IPS-18a (cell line): ENCODE measurements around the gene UBE2V1.

ENCODE experiments used
- H3K27ac ChIP-seq: one replicate; pipeline ENCODE4 v1.5.1; 2013; ENCODE audit warnings: low read length
- H3K27me3 ChIP-seq: one replicate; pipeline ENCODE4 v1.6.1; 2013; ENCODE audit warnings: mild to moderate bottlenecking, low read length; ENCODE audit not compliant: control insufficient read depth, insufficient read depth
- H3K36me3 ChIP-seq: one replicate; pipeline ENCODE4 v1.6.1; 2013; ENCODE audit warnings: low read depth, low read length; ENCODE audit not compliant: control insufficient read depth
- H3K4me1 ChIP-seq: one replicate; pipeline ENCODE4 v1.6.1; 2013; ENCODE audit warnings: low read depth, low read length; ENCODE audit not compliant: control insufficient read depth
- H3K4me3 ChIP-seq: one replicate; pipeline ENCODE4 v1.5.1; 2013; ENCODE audit warnings: low read length
- H3K9ac ChIP-seq: one replicate; pipeline ENCODE4 v1.6.1; 2013; ENCODE audit warnings: mild to moderate bottlenecking, low read length, moderate library complexity
- H3K9me3 ChIP-seq: one replicate; pipeline ENCODE4 v1.6.1; 2013; ENCODE audit warnings: low read depth, low read length; ENCODE audit not compliant: control insufficient read depth

UBE2V1 gene

DNA sequence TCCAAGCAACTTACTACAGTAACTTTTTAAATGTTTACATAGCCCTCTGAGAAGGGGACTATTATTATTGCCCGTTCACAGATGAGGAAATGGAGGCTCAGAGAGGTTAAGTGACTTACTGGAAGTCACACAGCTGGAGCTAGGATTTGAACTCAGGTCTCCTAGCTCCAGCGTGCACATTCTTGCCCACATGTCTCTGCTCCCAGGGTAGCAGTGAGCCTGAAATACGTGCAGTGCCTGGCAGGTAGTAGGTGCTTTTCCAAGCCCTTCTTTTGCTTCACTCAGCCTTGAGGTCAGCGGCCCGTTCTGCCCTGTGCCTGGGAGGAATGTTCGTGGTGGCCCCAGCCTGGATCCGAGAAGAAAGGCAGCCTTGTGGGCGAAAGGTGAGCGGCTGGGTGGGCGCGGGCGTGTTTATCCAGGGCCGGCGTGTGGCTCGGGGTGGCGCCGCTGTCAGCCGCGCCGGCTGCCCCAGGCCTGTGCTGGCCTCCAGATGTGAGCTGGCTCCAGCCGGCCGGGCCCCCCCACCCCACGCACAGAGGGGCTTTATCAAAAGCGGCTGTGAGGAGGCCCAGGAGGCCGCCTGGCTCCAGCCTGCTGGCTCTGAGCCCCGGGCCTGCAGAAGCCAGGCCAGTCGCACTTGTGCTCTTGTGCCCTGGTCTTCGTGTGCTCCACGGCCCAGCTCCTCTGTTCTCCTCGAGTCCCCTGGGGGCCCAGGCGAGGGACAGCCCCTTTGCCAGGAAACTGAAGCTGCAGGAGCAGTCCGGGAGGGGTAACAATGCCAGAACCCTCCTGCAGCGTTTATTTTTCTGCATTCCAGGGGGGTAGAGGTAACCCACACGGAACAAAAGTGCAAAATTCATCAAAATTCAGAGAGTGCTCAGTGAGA lies 58.1 kb downstream of the UBE2V1 start:
- Histone ChIP-seq H3K36me3 (no peaks in the 10 kb centered on the region), H3K27me3 (no peaks in the 10 kb centered on the region), H3K9me3 (no peaks in the 10 kb centered on the region), H3K27ac (no peak overlapping the region), H3K9ac (no peak overlapping the region), H3K4me3 (no peak overlapping the region), H3K4me1 (no peaks in the 10 kb centered on the region)

DNA sequence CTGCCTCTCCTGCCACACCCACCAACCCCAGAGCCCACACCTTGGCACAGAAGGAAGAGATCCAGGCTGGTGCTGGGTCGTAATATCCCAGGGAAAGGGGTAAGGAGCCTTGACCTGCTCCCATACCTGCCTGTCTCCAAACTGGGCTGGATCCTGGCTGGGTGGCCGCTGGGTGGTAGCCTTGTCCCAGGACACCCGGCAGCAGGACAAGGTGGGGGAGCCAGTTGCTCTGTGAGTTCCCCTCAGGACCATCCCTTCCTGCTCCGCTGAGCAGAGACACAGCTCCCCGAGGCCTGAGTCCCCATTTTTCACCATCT lies 58.8 kb downstream of the UBE2V1 start:
- H3K9ac ChIP-seq, result no peak overlapping the region
- no peak overlapping the region for H3K27ac ChIP-seq
- H3K4me3 ChIP-seq, result no peak overlapping the region
- H3K27me3 ChIP-seq, result no peaks in the 10 kb centered on the region
- H3K36me3 ChIP-seq, result no peaks in the 10 kb centered on the region
- H3K4me1 ChIP-seq, result no peaks in the 10 kb centered on the region
- H3K9me3 ChIP-seq, result no peaks in the 10 kb centered on the region

DNA sequence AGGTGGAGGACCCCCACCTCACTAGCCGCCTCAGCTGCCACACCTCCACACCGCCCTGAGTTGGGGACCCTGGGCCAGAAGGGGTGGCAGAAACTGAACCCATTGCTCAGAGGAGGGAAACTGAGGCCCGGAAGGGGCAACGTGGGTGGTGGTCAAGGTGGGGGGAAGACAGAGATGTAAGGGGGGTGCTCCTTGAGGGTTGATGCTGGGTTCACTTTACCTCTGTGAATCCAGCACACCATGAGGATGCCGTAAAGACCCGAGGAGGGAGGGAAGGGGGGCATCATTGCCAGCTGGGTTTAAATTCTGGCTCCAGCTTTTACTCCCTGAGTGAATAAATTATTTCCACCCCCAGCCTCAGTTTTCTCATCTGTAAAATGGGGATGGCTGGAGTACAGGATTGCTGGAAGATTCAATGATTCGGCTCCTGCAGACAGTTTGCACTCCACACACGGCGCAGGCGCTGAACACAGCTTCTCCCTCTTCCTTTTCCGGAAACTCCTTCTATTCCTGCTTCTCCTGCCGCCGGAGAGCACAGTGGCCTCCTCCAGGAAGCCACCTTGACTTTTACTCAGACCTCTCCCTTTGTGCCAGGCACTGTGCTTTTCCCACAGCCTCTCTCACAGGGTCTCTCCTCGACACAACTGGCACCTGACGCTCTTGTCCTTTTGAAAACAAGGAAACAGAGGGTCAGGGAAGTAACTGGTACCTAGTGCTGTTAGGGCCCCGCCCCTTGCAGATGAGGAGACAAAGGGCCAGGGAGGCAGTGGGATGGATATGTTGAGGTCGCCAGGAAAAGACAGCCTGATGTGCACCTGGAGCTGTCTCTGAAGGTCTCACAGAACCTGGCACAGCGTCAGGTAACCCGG lies 59.4 kb downstream of the UBE2V1 start:
- no peaks in the 10 kb centered on the region for H3K27me3 ChIP-seq
- no peaks in the 10 kb centered on the region for H3K36me3 ChIP-seq
- no peaks in the 10 kb centered on the region for H3K4me1 ChIP-seq
- H3K4me3 ChIP-seq, result no peak overlapping the region
- H3K9ac ChIP-seq, result no peak overlapping the region
- H3K27ac ChIP-seq, result no peak overlapping the region
- H3K9me3 ChIP-seq, result no peaks in the 10 kb centered on the region

DNA sequence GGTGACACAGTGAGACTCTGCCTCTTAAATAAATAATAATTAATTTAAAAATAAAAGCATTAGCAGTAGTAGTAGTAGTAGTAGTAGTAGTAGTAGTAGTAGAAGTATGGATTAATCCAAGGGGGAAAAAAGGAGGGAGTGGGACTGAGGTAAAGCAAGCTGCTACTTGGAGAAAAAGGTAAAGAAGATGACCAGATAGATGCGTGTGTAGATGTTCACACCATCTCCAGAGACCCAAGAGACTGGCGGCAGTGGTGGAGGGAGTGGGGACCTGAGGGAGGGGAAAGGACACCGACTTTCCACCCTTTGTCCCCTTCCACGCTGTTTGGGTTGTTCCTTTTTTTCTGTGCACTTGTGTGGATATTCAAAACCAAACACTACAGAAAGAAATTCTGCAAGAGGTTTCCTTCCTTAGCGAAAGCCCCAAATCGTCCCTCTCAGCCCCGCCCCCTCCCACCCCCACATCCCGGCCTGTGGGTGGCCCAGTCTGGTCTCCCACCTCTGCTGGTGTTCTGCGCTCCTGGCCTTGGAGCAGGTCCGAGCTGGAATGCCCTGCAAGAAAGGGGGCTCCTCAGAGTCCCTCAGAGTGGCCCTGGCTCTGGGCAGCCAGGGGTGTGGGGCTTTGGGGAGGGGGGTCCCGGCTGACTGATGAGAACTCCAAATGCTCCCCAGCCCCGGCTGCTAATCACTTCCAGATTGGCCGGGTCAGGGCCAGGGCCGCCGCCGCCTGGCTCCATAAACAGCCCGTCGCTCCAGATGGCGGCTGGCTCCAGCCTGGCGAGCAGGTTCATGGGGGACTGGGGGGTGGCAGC lies 60.2 kb downstream of the UBE2V1 start:
- H3K9ac ChIP-seq, result no peak overlapping the region
- H3K4me3 ChIP-seq, result no peak overlapping the region
- H3K27me3 ChIP-seq, result no peaks in the 10 kb centered on the region
- no peaks in the 10 kb centered on the region for H3K4me1 ChIP-seq
- no peaks in the 10 kb centered on the region for H3K9me3 ChIP-seq
- no peaks in the 10 kb centered on the region for H3K36me3 ChIP-seq
- no peak overlapping the region for H3K27ac ChIP-seq

DNA sequence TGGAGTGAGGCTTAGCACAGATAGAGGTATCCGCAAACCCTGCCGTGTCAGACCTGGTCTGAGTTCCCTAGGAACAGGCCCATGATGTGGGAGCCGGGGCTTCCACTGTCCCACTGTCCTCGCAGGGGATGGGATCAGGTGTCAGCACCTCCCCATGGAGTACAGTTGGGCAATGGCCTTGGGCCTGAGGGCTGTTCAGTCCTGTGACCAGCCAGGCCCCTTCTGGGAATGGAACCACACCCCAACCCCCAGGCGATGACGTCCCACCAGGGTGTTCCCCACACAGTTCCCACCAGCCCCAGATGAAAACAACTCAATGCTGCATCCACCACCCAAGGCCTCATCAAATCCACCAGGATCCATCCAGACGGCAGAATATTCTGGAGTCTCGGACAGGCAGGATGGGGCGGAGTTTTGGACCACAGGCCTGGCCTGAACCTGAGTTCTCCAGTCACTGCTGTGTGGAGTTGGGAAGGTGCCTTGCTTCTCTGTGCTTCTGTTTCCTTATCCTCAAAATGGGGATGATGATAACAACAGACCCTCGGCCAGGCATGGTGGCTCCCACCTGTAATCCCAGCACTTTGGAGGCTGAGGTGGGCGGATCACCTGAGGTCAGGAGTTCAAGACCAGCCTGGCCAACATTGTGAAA lies 62.2 kb downstream of the UBE2V1 start:
- H3K9ac ChIP-seq, result no peak overlapping the region
- no peaks in the 10 kb centered on the region for H3K4me1 ChIP-seq
- H3K4me3 ChIP-seq, result no peak overlapping the region
- H3K27ac ChIP-seq, result no peak overlapping the region
- H3K9me3 ChIP-seq, result no peaks in the 10 kb centered on the region
- no peaks in the 10 kb centered on the region for H3K27me3 ChIP-seq
- H3K36me3 ChIP-seq, result no peaks in the 10 kb centered on the region

DNA sequence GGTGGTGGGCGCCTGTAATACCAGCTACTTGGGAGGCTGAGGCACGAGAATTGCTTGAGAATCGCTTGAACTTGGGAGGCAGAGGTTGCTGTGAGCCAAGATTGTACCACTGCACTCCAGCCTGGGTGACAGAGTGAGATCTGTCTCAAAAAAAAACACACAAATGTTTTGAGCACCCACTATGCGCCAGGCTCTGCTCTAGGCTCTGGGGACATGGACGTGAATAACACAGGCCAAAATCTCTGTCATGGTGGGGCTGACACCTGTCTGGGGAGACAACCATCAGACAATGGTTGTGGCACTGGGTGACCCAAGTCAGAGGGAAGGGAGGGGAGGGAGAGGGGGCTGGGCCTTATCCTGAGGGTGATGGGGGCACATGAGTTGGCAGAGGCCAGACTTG lies 62.7 kb downstream of the UBE2V1 start:
- H3K4me1 ChIP-seq, result no peaks in the 10 kb centered on the region
- no peaks in the 10 kb centered on the region for H3K27me3 ChIP-seq
- H3K4me3 ChIP-seq, result no peak overlapping the region
- no peak overlapping the region for H3K9ac ChIP-seq
- no peaks in the 10 kb centered on the region for H3K36me3 ChIP-seq
- H3K9me3 ChIP-seq, result no peaks in the 10 kb centered on the region
- no peak overlapping the region for H3K27ac ChIP-seq

DNA sequence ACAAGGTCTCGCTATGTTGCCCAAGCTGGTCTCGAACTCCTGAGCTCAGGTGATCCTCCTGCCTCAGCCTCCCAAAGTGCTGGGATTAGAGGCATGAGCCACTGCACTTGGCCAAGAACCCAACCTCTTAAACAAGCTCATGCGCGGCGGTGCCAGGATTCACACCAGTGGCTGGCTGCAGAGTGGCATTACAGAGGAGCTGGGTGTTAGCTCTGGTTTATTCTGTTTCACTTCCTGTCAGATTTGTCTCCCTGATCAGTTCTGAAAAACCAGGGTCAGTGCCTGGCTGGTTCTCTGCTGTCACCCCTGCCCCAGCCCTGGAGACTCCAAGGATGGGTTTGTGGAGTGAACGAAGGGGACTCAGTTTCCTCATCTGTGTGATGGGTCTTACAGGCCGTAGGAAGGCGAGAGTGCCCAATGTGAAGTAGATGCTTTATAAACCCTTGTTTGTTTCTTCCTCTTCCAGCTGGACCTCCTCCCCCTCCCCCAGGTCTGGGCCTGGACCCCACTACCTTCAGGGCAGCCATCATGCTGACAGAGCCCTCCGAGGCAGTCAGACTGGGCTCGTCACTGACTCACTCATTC lies 63.4 kb downstream of the UBE2V1 start:
- Histone ChIP-seq H3K27ac (no peak overlapping the region), H3K9me3 (no peaks in the 10 kb centered on the region), H3K4me3 (no peak overlapping the region), H3K36me3 (no peaks in the 10 kb centered on the region), H3K27me3 (no peaks in the 10 kb centered on the region), H3K4me1 (no peaks in the 10 kb centered on the region), H3K9ac (no peak overlapping the region)

DNA sequence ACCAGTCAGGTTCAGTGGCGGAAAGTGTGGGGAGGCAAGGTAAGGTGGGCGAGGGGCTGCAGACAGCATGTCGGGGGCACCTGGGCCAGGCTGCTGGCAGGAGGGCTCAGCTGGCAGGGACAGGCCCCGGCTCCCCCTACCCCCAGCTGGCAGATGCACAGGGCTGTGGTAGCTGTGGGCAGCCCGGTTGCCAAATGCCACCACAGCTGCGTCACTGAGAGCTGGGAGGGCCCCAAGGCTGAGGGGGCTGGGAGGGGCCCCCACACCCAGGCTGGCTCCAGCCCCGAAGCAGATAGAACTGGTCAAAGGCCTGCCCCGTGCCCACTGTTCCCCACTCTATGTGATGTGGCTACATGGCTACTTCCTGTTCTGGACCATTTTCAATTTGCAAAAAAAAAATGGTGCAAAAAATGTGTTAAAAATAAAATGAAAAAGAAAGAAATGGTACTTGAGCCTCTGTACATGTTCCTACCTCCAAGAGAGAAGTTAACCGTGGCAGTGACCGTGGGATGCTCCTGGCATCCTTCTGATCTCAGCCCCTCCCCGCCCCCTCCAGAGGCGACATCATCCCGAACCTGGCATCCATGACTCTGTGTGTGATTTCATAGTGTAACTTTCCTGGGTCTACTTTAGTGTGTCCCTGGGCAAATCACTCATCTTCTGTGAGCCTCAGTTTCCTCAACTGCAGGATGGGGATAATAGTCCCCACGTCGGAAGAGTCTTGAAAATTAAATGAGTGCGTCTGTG lies 64.4 kb downstream of the UBE2V1 start:
- H3K27ac ChIP-seq, result no peak overlapping the region
- no peaks in the 10 kb centered on the region for H3K9me3 ChIP-seq
- H3K4me1 ChIP-seq, result no peaks in the 10 kb centered on the region
- no peak overlapping the region for H3K9ac ChIP-seq
- no peaks in the 10 kb centered on the region for H3K36me3 ChIP-seq
- no peaks in the 10 kb centered on the region for H3K27me3 ChIP-seq
- no peak overlapping the region for H3K4me3 ChIP-seq

DNA sequence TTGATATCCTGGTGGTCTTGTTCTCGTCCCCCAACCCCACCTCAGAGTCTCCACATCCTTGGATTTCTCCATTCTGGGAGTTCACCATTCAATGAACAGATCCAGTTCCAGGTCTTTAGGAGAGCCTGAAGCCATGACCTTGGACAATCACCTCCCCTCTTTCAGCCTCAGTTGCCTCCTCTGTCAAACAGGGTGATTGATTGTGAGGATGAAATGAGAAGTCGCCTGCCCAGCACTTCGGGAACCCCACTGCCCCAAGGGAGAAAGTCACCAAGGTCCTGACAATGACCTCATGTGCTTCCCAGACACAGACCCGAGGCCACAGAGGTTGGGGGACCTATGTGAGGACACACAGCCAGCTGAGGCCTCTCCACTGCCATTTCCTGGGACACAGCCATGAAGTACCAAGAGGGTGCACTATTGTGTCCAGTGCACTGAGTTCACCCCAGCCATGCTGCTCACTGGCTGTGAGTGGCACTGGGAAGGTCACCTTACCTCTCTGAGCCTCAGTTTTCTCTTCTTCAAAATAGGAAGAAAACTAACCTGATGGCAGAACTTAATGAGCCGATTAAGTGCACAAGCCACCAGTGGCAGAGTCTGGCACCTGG lies 68.5 kb downstream of the UBE2V1 start:
- Histone ChIP-seq H3K9me3 (no peaks in the 10 kb centered on the region), H3K36me3 (no peaks in the 10 kb centered on the region), H3K27ac (no peak overlapping the region), H3K4me1 (no peaks in the 10 kb centered on the region), H3K9ac (no peak overlapping the region), H3K27me3 (no peaks in the 10 kb centered on the region), H3K4me3 (no peak overlapping the region)
